ENCODE results near the gene HAAO. TPM values are rescaled to one million over a fixed set of nuclear protein-coding genes. Genes with fewer than 3 reads are reported as not detected.

Gene HAAO
- total and polyA plus RNA-seq, 2 donors (not counting 3 experiments of a cell fraction or from before 2014, with no cell fraction given), result 0.82 to 1.1 TPM

- dilution Hi-C loops (cut with MboI; ENCODE audit: extremely low pct_ligation_motif_present, low sequenced_read_pairs), result no loop called here
- Histone ChIP-seq H3K4me2 (ENCODE audit: insufficient read depth, low read length) (no peak overlapping the region), H3K9me1 (replicated peaks; ENCODE audit: control insufficient read depth, extremely low read depth, insufficient read depth, low read length) (no peaks in the 10 kb centered on the region), H3K27me3 (ENCODE audit: control insufficient read depth in 2 of 2, insufficient read depth in 2 of 2, low read length in 2 of 2) (peaks cover 11 to 12% of the 10 kb centered on the region in 2 experiments), H3K36me3 (ENCODE audit: control insufficient read depth in 2 of 2, extremely low read depth in 1 of 2, insufficient read depth in 2 of 2, low read length in 2 of 2) (no peaks in the 10 kb centered on the region), H3K27ac (ENCODE audit: insufficient read depth, low read depth, low read length) (no peak overlapping the region), H3K79me2 (ENCODE audit: control insufficient read depth, insufficient read depth, low read length) (no peaks in the 10 kb centered on the region), H4K20me1 (replicated peaks; ENCODE audit: control insufficient read depth, extremely low read depth, insufficient read depth, low read length) (no peaks in the 10 kb centered on the region), H3K4me1 (ENCODE audit: control insufficient read depth, extremely low read depth, insufficient read depth, low read length) (peaks cover 4% of the 10 kb centered on the region), H3K9me3 (replicated peaks; ENCODE audit: control insufficient read depth, insufficient read depth, low read length) (no peaks in the 10 kb centered on the region), H2AFZ (ENCODE audit: low read depth, low read length) (no peak overlapping the region), H3K9ac (replicated peaks; ENCODE audit: extremely low read depth, insufficient read depth, low read length) (no peak overlapping the region), H3K4me3 (replicated peaks in 1 of 3; ENCODE audit: insufficient read depth in 1 of 3, low read depth in 1 of 3, low read length in 3 of 3) (no peak overlapping the region)
- BruUV-seq (replicated peaks), result no TSS peak
- DNase-seq (ENCODE audit: low read depth, low spot score), result no peak
- CTCF ChIA-PET, result interaction anchor here (1.6 kb wide), 1 partner anchor 18 kb away, joined by 7 read pairs; no protein-coding TSS in a partner anchor
- intact Hi-C loops (cut with micrococcal nuclease), result no loop called here
- POLR2A ChIA-PET, result no interaction called here
- TF ChIP-seq EZH2 (IDR thresholded peaks at IDR 0.05; ENCODE audit: borderline replicate concordance, low read depth, low read length, severe bottlenecking), result no peak
- no peak for TF ChIP-seq MYC (IDR thresholded peaks at IDR 0.05; ENCODE audit: low read depth, low read length)
- TF ChIP-seq JUN (IDR thresholded peaks at IDR 0.05; ENCODE audit: borderline replicate concordance, insufficient read depth, insufficient read length, low read depth), result no peak
- TF ChIP-seq POLR2A (IDR thresholded peaks at IDR 0.05; ENCODE audit: low read depth, low read length), result no peak
- TF ChIP-seq FOS (IDR thresholded peaks at IDR 0.05; ENCODE audit: borderline replicate concordance, insufficient read depth, low read length), result no peak
- no peak for TF ChIP-seq POLR2AphosphoS5 (IDR thresholded peaks at IDR 0.05; ENCODE audit: insufficient read depth, low read depth, low read length)
- TF ChIP-seq MAX (IDR thresholded peaks at IDR 0.05; ENCODE audit: insufficient read depth, insufficient read length), result no peak
- no peak for TF ChIP-seq GATA2 (IDR thresholded peaks at IDR 0.05; ENCODE audit: insufficient read depth, insufficient read length, low read depth, low read length)
- TF ChIP-seq CTCF (IDR thresholded peaks at IDR 0.05; ENCODE audit: extremely low read depth in 1 of 2, insufficient read depth in 1 of 2, low read depth in 1 of 2, low read length in 2 of 2), result no peak
- no peak for FAIRE-seq
Measured at GRCh38 chr2:42791606-42792005, 777 bp downstream of the HAAO start.
